Endothelial cell of umbilical vein (primary cell): ENCODE measurements around the gene TGFBR3. TPM values are rescaled to one million over a fixed set of nuclear protein-coding genes. Genes with fewer than 3 reads are reported as not detected.

Source experiments
- BruUV-seq: library from RNA; stranded (reverse); fragments of 400-500 nt; replicated peaks from 2 replicates; lab custom pipeline; 2021; lab: Mats Ljungman, UMichigan
- CTCF ChIA-PET: fragments of 300-600, 350-600 bp; sonication (Branson Sonifier 250); formaldehyde crosslinking; loops from one replicate; lab custom pipeline; 2021; ENCODE audit warnings: antibody characterized with exemption, inconsistent platforms; lab: Charles Lee
- POLR2A ChIA-PET: fragments of 300-600, 350-600 bp; sonication (Branson Sonifier 250); formaldehyde crosslinking; loops from one replicate; lab custom pipeline; 2021; ENCODE audit warnings: antibody characterized with exemption, inconsistent platforms; lab: Charles Lee
- DNase-seq: peaks from one replicate; pipeline ENCODE4 v3.0.0-alpha.2; 2011; ENCODE audit warnings: low read depth, low spot score
- FAIRE-seq: peaks from 2 replicates; lab custom pipeline; 2011; peaks lifted over from hg19 to GRCh38; lab: Jason Lieb, UNC
- H2AFZ ChIP-seq: 2 replicates; pipeline ENCODE4 v1.6.0; 2012; ENCODE audit warnings: low read depth, low read length, control low read depth, inconsistent platforms
- H3K27ac ChIP-seq: 2 replicates; pipeline ENCODE4 v1.5.1; 2011; ENCODE audit warnings: low read depth, mild to moderate bottlenecking, control low read depth, low read length, moderate library complexity; ENCODE audit not compliant: insufficient read depth
- H3K27me3 ChIP-seq, 2 experiments: 2 replicates each; pipeline versions ENCODE4 v1.6.0 to v1.6.1; 2011; ENCODE audit warnings: low read length in 2 of 2, mixed read lengths in 1 of 2; ENCODE audit not compliant: control insufficient read depth in 2 of 2, insufficient read depth in 2 of 2
- H3K36me3 ChIP-seq, 2 experiments: 2 replicates in 1 of 2; 3 replicates in 1 of 2; pipeline ENCODE4 v1.5.1; 2011; ENCODE audit warnings: low read length in 2 of 2, mild to moderate bottlenecking in 1 of 2, moderate library complexity in 1 of 2; ENCODE audit not compliant: control insufficient read depth in 2 of 2, insufficient read depth in 2 of 2; ENCODE audit errors: extremely low read depth in 1 of 2
- H3K4me1 ChIP-seq: 3 replicates; pipeline ENCODE4 v1.5.1; 2011; ENCODE audit warnings: mild to moderate bottlenecking, low read length; ENCODE audit not compliant: control insufficient read depth, insufficient read depth; ENCODE audit errors: extremely low read depth
- H3K4me2 ChIP-seq: 2 replicates; pipeline ENCODE4 v1.6.1; 2011; ENCODE audit warnings: low read length, control low read depth, mixed read lengths; ENCODE audit not compliant: insufficient read depth
- H3K4me3 ChIP-seq, 3 experiments: fragments of 200-600 bp in 1 of 3; sonication (generic), shearing (Covaris generic) in 1 of 3; replicated peaks in 1 of 3; 2 replicates each; pipeline ENCODE4 v1.5.1; 2011 to 2016; ENCODE audit warnings: control low read depth in 3 of 3, low read length in 3 of 3, mild to moderate bottlenecking in 2 of 3, inconsistent platforms in 1 of 3, low read depth in 1 of 3, moderate library complexity in 1 of 3; ENCODE audit not compliant: insufficient read depth in 1 of 3
- H3K79me2 ChIP-seq: 2 replicates; pipeline ENCODE4 v1.6.0; 2012; ENCODE audit warnings: low read length, inconsistent platforms; ENCODE audit not compliant: control insufficient read depth, insufficient read depth
- H3K9ac ChIP-seq: replicated peaks from 2 replicates; pipeline ENCODE3; 2011; ENCODE audit warnings: low read length, control low read depth; ENCODE audit not compliant: insufficient read depth; ENCODE audit errors: extremely low read depth
- H3K9me1 ChIP-seq: replicated peaks from 3 replicates; pipeline ENCODE4 v1.6.0; 2011; ENCODE audit warnings: mild to moderate bottlenecking, low read length; ENCODE audit not compliant: control insufficient read depth, insufficient read depth; ENCODE audit errors: extremely low read depth
- H3K9me3 ChIP-seq: replicated peaks from 2 replicates; pipeline ENCODE4 v1.5.1; 2012; ENCODE audit warnings: low read length, inconsistent platforms; ENCODE audit not compliant: control insufficient read depth, insufficient read depth
- H4K20me1 ChIP-seq: replicated peaks from 2 replicates; pipeline ENCODE3; 2011; ENCODE audit warnings: mild to moderate bottlenecking, low read length; ENCODE audit not compliant: control insufficient read depth, insufficient read depth; ENCODE audit errors: extremely low read depth
- CTCF ChIP-seq, 2 donors: IDR thresholded peaks; 1 replicate in 1 of 2; 2 replicates in 1 of 2; pipeline ENCODE4 v1.5.1; 2011; ENCODE audit warnings: low read length in 2 of 2, mild to moderate bottlenecking in 2 of 2, moderate library complexity in 2 of 2, control low read depth in 1 of 2, inconsistent platforms in 1 of 2, low read depth in 1 of 2; ENCODE audit not compliant: insufficient read depth in 1 of 2; ENCODE audit errors: extremely low read depth in 1 of 2
- EZH2 ChIP-seq: IDR thresholded peaks from 2 replicates; pipeline ENCODE4 v1.6.1; 2012; ENCODE audit warnings: borderline replicate concordance, low read depth, mild to moderate bottlenecking, moderate library complexity, low read length, inconsistent platforms; ENCODE audit not compliant: severe bottlenecking
- FOS ChIP-seq: IDR thresholded peaks from 2 replicates; pipeline ENCODE4 v1.6.1; 2011; ENCODE audit warnings: mild to moderate bottlenecking, low read length, moderate library complexity, borderline replicate concordance; ENCODE audit not compliant: insufficient read depth
- GATA2 ChIP-seq: IDR thresholded peaks from 2 replicates; pipeline ENCODE4 v1.7.0; 2011; ENCODE audit warnings: low read depth, mild to moderate bottlenecking, moderate library complexity, mixed read lengths, low read length; ENCODE audit not compliant: insufficient read length, insufficient read depth
- JUN ChIP-seq: IDR thresholded peaks from 2 replicates; pipeline ENCODE4 v1.6.1; 2011; ENCODE audit warnings: borderline replicate concordance, low read depth; ENCODE audit not compliant: insufficient read length, insufficient read depth
- MAX ChIP-seq: IDR thresholded peaks from 2 replicates; pipeline ENCODE4 v1.6.1; 2011; ENCODE audit not compliant: insufficient read depth, insufficient read length
- MYC ChIP-seq: IDR thresholded peaks from one replicate; pipeline ENCODE4 v1.6.1; 2011; ENCODE audit warnings: mild to moderate bottlenecking, low read depth, low read length
- POLR2A ChIP-seq: IDR thresholded peaks from 2 replicates; pipeline ENCODE4 v1.6.1; 2012; ENCODE audit warnings: low read depth, mild to moderate bottlenecking, control low read depth, low read length
- POLR2AphosphoS5 ChIP-seq: IDR thresholded peaks from 2 replicates; pipeline ENCODE4 v1.6.1; 2012; ENCODE audit warnings: low read depth, mild to moderate bottlenecking, control low read depth, low read length, moderate library complexity; ENCODE audit not compliant: insufficient read depth
- dilution Hi-C: fragments of 300-500 bp; cut with MboI; formaldehyde crosslinking; loops from one replicate; pipeline ENCODE4 v1.15.0; 2019; ENCODE audit warnings: low sequenced_read_pairs; ENCODE audit not compliant: extremely low pct_ligation_motif_present
- intact Hi-C: fragments of 100-400 bp; cut with micrococcal nuclease; formaldehyde crosslinking; loops from one replicate; pipeline ENCODE4 v1.10.0; 2022
- polyA plus RNA-seq, 4 experiments: library from polyadenylated mRNA; depleted of rRNA in 3 of 4; stranded (reverse) in 3 of 4; unstranded in 1 of 4; fragments of >200 nt; gene quantifications; 2 replicates each; pipeline versions ENCODE4 v1.2.1 to v1.2.3, GENCODE V29; 2011 to 2012; ENCODE audit warnings: missing spikeins in 1 of 4
- total RNA-seq: library from RNA; stranded (reverse); gene quantifications from 2 replicates; pipeline ENCODE4 v1.2.3, GENCODE V29; 2021

TGFBR3 gene
- total and polyA plus RNA-seq, 2 donors (not counting 3 experiments of a cell fraction or from before 2014, with no cell fraction given): 8.0 to 13.4 TPM

DNA sequence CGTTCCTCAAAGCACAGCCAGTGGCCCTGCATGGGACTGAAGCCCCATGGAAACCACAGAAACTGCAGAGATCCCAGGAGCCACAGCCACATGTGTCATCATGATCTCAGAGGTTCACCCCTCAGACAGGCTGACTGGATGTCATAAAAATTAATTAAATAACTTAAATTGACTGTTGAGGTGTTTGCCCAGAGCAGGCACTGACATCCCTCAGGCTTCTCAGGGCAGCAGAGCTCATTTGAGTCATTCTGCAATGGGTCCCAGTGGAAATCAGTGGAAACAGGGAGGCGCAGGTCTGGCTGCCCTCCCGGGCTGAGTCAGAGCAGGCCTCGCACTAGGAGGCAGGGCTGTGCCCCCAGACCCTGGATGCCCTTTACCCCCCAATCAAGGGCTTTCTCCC, 250.2 kb downstream of the TGFBR3 start:
- intact Hi-C loops (loop anchor here (5.0 kb wide), 1 partner anchor 252 kb away; the partner anchor contains the start of gene TGFBR3), dilution Hi-C loops (no loop called here)
- H3K4me2 ChIP-seq: no peak overlapping the region
- no peaks in the 10 kb centered on the region for H3K79me2 ChIP-seq
- peaks cover 15% of the 10 kb centered on the region for H3K4me1 ChIP-seq
- FAIRE-seq (no peak), DNase-seq (no peak)
- H3K9me3 ChIP-seq: no peaks in the 10 kb centered on the region
- H3K27ac ChIP-seq: no peak overlapping the region
- no peaks in the 10 kb centered on the region for H3K27me3 ChIP-seq
- H3K9ac ChIP-seq: no peak overlapping the region
- no peaks in the 10 kb centered on the region for H3K9me1 ChIP-seq
- CTCF ChIA-PET: no interaction called here
- TF ChIP-seq EZH2: no peak
- TF ChIP-seq MYC: no peak
- no peak for TF ChIP-seq CTCF (IDR thresholded peaks at IDR 0.05; ENCODE audit: extremely low read depth in 1 of 2, insufficient read depth in 1 of 2, low read depth in 1 of 2, low read length in 2 of 2)
- TF ChIP-seq POLR2A: no peak
- TF ChIP-seq POLR2AphosphoS5: no peak
- no peak for TF ChIP-seq FOS
- no peak for TF ChIP-seq MAX
- TF ChIP-seq GATA2: no peak
- TF ChIP-seq JUN: no peak
- H4K20me1 ChIP-seq: no peaks in the 10 kb centered on the region
- no peak overlapping the region for H2AFZ ChIP-seq
- POLR2A ChIA-PET: no interaction called here
- no peak overlapping the region for H3K4me3 ChIP-seq
- BruUV-seq: no TSS peak
- H3K36me3 ChIP-seq: no peaks in the 10 kb centered on the region
